ENCODE measurements around the gene CROT.

CROT gene

GRCh38 chr7:87416682-87417587 is 71.5 kb downstream of the CROT start:
- peak; percentile 73 for DNase-seq

GRCh38 chr7:87420173-87420572 is 74.7 kb downstream of the CROT start:
- no peak for DNase-seq

GRCh38 chr7:87424075-87424474 is 78.6 kb downstream of the CROT start:
- no peak for DNase-seq

GRCh38 chr7:87426160-87426559 is 80.7 kb downstream of the CROT start:
- DNase-seq, result no peak

- DNase-seq, result no peak
Observed at GRCh38 chr7:87427288-87427687, 81.8 kb downstream of the CROT start.

- no peak for DNase-seq
Observed at GRCh38 chr7:87432536-87432935, 87.1 kb downstream of the CROT start.

- no peak for DNase-seq
Observed at GRCh38 chr7:87435546-87435945, 90.1 kb downstream of the CROT start.

GRCh38 chr7:87445897-87446296 is 100.4 kb downstream of the CROT start:
- peak; percentile 85 for DNase-seq

- DNase-seq, result no peak
Observed at GRCh38 chr7:87447116-87447635, 101.7 kb downstream of the CROT start.

- no peak for DNase-seq
Observed at GRCh38 chr7:87448388-87448787, 102.9 kb downstream of the CROT start.

All from RPMI8226 (cell line).